Measurements from ENCODE around the gene COP1. TPM values are rescaled to one million over a fixed set of nuclear protein-coding genes. Genes with fewer than 3 reads are reported as not detected.

The COP1 gene
- total RNA-seq, 1 experiment from 2014 or later = 33.1 TPM

DNA sequence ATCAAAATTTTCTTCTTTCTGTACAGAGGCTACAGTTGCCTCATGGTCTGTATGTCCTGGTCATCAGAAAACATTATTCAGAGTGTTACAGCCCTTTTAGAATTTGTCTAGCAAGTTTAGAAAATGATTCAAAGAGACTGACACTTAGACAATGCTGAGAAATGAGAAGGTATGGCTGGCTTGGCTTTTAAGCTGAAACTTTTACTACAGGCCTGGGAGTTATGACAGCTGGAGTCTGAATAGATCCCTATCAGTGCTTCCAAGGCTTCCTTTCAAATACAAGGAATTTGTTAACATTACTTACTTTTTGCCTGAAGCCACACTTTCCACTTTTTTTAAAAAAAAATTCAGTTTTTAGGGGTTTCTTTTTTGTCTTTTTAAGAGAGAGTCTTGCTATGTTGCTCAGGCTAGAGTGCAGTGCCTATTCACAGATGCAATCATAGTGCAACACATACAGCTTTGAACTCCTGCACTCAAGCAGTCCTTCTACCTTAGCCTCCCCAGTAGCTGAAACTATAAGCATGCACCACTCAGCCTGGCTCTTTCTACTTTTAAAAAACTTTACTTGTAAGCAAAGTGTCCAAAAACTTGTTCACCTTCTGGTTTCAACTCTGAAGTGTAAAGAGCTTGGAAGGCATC is 10.5 kb upstream of the COP1 start:
- Histone ChIP-seq H3K9me3 (ENCODE audit: control insufficient read depth in 1 of 2, insufficient read depth in 1 of 2, low read depth in 1 of 2, low read length in 2 of 2) (no peaks in the 10 kb centered on the region), H3K79me2 (ENCODE audit: insufficient read depth, low read length) (no peaks in the 10 kb centered on the region), H4K20me1 (ENCODE audit: insufficient read depth) (no peaks in the 10 kb centered on the region), H2AFZ (ENCODE audit: low read depth, low read length, poor library complexity, severe bottlenecking) (no peak overlapping the region), H3K27ac (ENCODE audit: low read depth, low read length) (no peak overlapping the region), H3K27me3 (ENCODE audit: insufficient read depth, low read length) (no peaks in the 10 kb centered on the region), H3K9me2 (ENCODE audit: insufficient read depth) (no peaks in the 10 kb centered on the region), H3K36me3 (ENCODE audit: control insufficient read depth in 1 of 2, insufficient read depth in 2 of 2, low read length in 2 of 2) (no peaks in the 10 kb centered on the region), H3K4me1 (ENCODE audit: control insufficient read depth in 1 of 2, insufficient read depth in 2 of 2, low read length in 2 of 2) (no peaks in the 10 kb centered on the region), H3K4me3 (replicated peaks in 1 of 2; ENCODE audit: low read depth in 1 of 2, low read length in 2 of 2) (no peak overlapping the region), H3K4me2 (ENCODE audit: low read length) (no peak overlapping the region), H3K9ac (ENCODE audit: low read length) (no peak overlapping the region)
- DNase-seq (ENCODE audit: low read depth, low spot score) (no peak), ATAC-seq (no peak)
- ChIA-PET RAD21 (ENCODE audit: low non-redundant PET in 1 of 2, low total read pairs in 2 of 2, uncharacterized antibody in 2 of 2, unreplicated experiment in 2 of 2) (no interaction called here), CTCF (interaction anchor here (1.0 kb wide), 1 partner anchor 10 kb away, joined by 3 read pairs; no protein-coding TSS in a partner anchor), POLR2A (no interaction called here)
- BruUV-seq (replicated peaks) = no TSS peak
- intact Hi-C loops (cut with micrococcal nuclease) = no loop called here
- TF ChIP-seq ELF1 (IDR thresholded peaks at IDR 0.05; ENCODE audit: borderline replicate concordance, low read depth) (no peak), POLR2AphosphoS5 (IDR thresholded peaks at IDR 0.05; ENCODE audit: low read depth, low read length) (no peak), REST (IDR thresholded peaks at IDR 0.05; ENCODE audit: low read depth) (no peak), ZNF274 (IDR thresholded peaks at IDR 0.05; ENCODE audit: low read depth, low read length) (no peak), EZH2phosphoT487 (IDR thresholded peaks at IDR 0.05; ENCODE audit: borderline replicate concordance) (no peak), SP1 (IDR thresholded peaks at IDR 0.05; ENCODE audit: low read depth) (no peak), EZH2 (IDR thresholded peaks at IDR 0.05) (no peak), TCF7L2 (IDR thresholded peaks at IDR 0.05; ENCODE audit: borderline replicate concordance, extremely low read depth, insufficient read depth, insufficient read length) (no peak), CBX3 (IDR thresholded peaks at IDR 0.05; ENCODE audit: low read depth) (no peak), YY1 (IDR thresholded peaks at IDR 0.05; ENCODE audit: extremely low read depth, insufficient replicate concordance, low read depth, low read length) (no peak), CEBPB (IDR thresholded peaks at IDR 0.05; ENCODE audit: low read depth) (no peak), SRF (IDR thresholded peaks at IDR 0.05; ENCODE audit: low read depth) (no peak), JUND (IDR thresholded peaks at IDR 0.05) (no peak), ZFX (IDR thresholded peaks at IDR 0.05) (no peak), FOSL1 (IDR thresholded peaks at IDR 0.05; ENCODE audit: low read depth) (no peak)
- TF ChIP-seq, protein P1, sequence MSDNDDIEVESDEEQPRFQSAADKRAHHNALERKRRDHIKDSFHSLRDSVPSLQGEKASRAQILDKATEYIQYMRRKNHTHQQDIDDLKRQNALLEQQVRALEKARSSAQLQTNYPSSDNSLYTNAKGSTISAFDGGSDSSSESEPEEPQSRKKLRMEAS (IDR thresholded peaks at IDR 0.05) = no peak

Measured in HCT116 (cell line).